Bone marrow (tissue), 2 donors: Measurements from ENCODE around the gene ALG3.

Experiments used
- DNase-seq, 2 donors: peaks; one replicate each; lab custom pipeline; 2025; lab: John Stamatoyannopoulos, UW

Gene ALG3

GRCh38 chr3:184234671-184235380, 13.9 kb downstream of the ALG3 start:
- no peak for DNase-seq

GRCh38 chr3:184234224-184234623, 14.5 kb downstream of the ALG3 start:
- no peak for DNase-seq

- DNase-seq: no peak
These were observed 15.5 kb downstream of the ALG3 start for GRCh38 chr3:184233127-184233843.

- no peak for DNase-seq
These were observed 17.1 kb downstream of the ALG3 start for GRCh38 chr3:184231671-184232070.

- DNase-seq: no peak
These were observed 17.9 kb downstream of the ALG3 start for GRCh38 chr3:184230603-184231528.

- no peak for DNase-seq
These were observed 18.6 kb downstream of the ALG3 start for GRCh38 chr3:184230081-184230602.

- DNase-seq: no peak
These were observed 19.2 kb downstream of the ALG3 start, which contains the start of gene VWA5B2 for GRCh38 chr3:184229394-184230080. TSS of gene VWA5B2 (plus strand) at chr3:184229585. CDS start at chr3:184230529, 944 bp downstream.

GRCh38 chr3:184228376-184229137, 20.2 kb downstream of the ALG3 start:
- DNase-seq: no peak

- peak in 1 of 2 donors; percentile 35 for DNase-seq
These were observed 21.3 kb downstream of the ALG3 start for GRCh38 chr3:184227481-184227935.

GRCh38 chr3:184223946-184224345, 24.8 kb downstream of the ALG3 start:
- no peak for DNase-seq

GRCh38 chr3:184222521-184222920, 26.2 kb downstream of the ALG3 start:
- DNase-seq: no peak

GRCh38 chr3:184218814-184219213, 29.9 kb downstream of the ALG3 start:
- DNase-seq: no peak

- no peak for DNase-seq
These were observed 37.0 kb downstream of the ALG3 start for GRCh38 chr3:184211718-184212117.

- DNase-seq: no peak
These were observed 37.5 kb downstream of the ALG3 start for GRCh38 chr3:184211297-184211696.

- DNase-seq: no peak
These were observed 39.4 kb downstream of the ALG3 start for GRCh38 chr3:184209146-184209923.

GRCh38 chr3:184203526-184203925, 45.2 kb downstream of the ALG3 start:
- no peak for DNase-seq

- no peak for DNase-seq
These were observed 47.9 kb downstream of the ALG3 start for GRCh38 chr3:184200825-184201224.

- no peak for DNase-seq
These were observed 50.3 kb downstream of the ALG3 start for GRCh38 chr3:184198509-184198908.

GRCh38 chr3:184196536-184196935, 52.2 kb downstream of the ALG3 start:
- no peak for DNase-seq

GRCh38 chr3:184193991-184194539, 54.7 kb downstream of the ALG3 start:
- no peak for DNase-seq
